K562 (cell line): ENCODE data around the gene PURA. TPM values are rescaled to one million over a fixed set of nuclear protein-coding genes. Genes with fewer than 3 reads are reported as not detected.

Experiments
- BHLHE40 ChIP-seq: IDR thresholded peaks from 2 replicates; pipeline ENCODE4 v1.6.1; 2011; ENCODE audit warnings: low read length, improper control_type of control experiment
- DMBX1 ChIP-seq: fragments of 250-450 bp; sonication (Bioruptor Pico); IDR thresholded peaks from 2 replicates; pipeline ENCODE4 v1.8.0; 2022; ENCODE audit warnings: inconsistent platforms, mild to moderate bottlenecking, moderate library complexity, borderline replicate concordance
- ELF2 ChIP-seq: fragments of 250-450 bp; sonication (Bioruptor Pico); IDR thresholded peaks from 2 replicates; pipeline ENCODE4 v1.5.0; 2021; ENCODE audit warnings: mild to moderate bottlenecking
- ELF4 ChIP-seq: fragments of 450-650 bp; formaldehyde crosslinking; IDR thresholded peaks from 2 replicates; pipeline ENCODE4 v1.4.0; 2022; ENCODE audit warnings: missing genetic modification characterization
- GABPA ChIP-seq: fragments of 200-800 bp; sonication (Bioruptor generic); conservative IDR thresholded peaks from 2 replicates; pipeline ENCODE4 v1.6.1; 2016; ENCODE audit warnings: low read depth, missing genetic modification characterization, missing compliant biosample characterization
- LCOR ChIP-seq: sonication (generic); formaldehyde crosslinking; IDR thresholded peaks from 2 replicates; pipeline ENCODE4 v1.8.0; 2022; ENCODE audit warnings: mild to moderate bottlenecking, missing genetic modification reagents
- PURB ChIP-seq: sonication (generic); formaldehyde crosslinking; IDR thresholded peaks from 2 replicates; pipeline ENCODE4 v1.9.0; 2021; ENCODE audit warnings: low read depth, mild to moderate bottlenecking, missing genetic modification reagents
- SIN3A ChIP-seq, 2 experiments: fragments of 150-350 bp in 1 of 2; IDR thresholded peaks; 2 replicates each; pipeline ENCODE4 v1.6.1; 2011 to 2016; ENCODE audit warnings: borderline replicate concordance in 2 of 2, low read depth in 2 of 2, low read length in 2 of 2, mild to moderate bottlenecking in 2 of 2, moderate library complexity in 2 of 2; ENCODE audit not compliant: control insufficient read depth in 1 of 2
- XRCC3 ChIP-seq: fragments of 450-650 bp; IDR thresholded peaks from 2 replicates; pipeline ENCODE4 v1.6.1; 2017; ENCODE audit warnings: mild to moderate bottlenecking, moderate library complexity
- ZBTB1 ChIP-seq: sonication (generic); formaldehyde crosslinking; IDR thresholded peaks from 2 replicates; pipeline ENCODE4 v1.8.1; 2023; ENCODE audit warnings: missing genetic modification reagents, low read depth, mild to moderate bottlenecking, borderline replicate concordance
- ZFX ChIP-seq: sonication (generic); formaldehyde crosslinking; IDR thresholded peaks from 2 replicates; pipeline ENCODE4 v1.8.0; 2022; ENCODE audit warnings: mild to moderate bottlenecking, missing genetic modification reagents, moderate library complexity
- ZSCAN29 ChIP-seq: fragments of 450-650 bp; IDR thresholded peaks from 2 replicates; pipeline ENCODE4 v1.6.1; 2017
- polyA plus RNA-seq, 8 experiments: library from polyadenylated mRNA; depleted of rRNA in 4 of 8; stranded (reverse) in 5 of 8; unstranded in 3 of 8; fragments of >200 nt; fragmentation: Nextera tagmentation in 2 of 8; fragmentation: Illumina TruSeq in 1 of 8; extraction: Ambion mirVana in 2 of 8; extraction: Trizol in 1 of 8; gene quantifications; 2 replicates each; pipeline versions ENCODE4 v1.2.1 to v1.2.3, GENCODE V29; 2011 to 2014; ENCODE audit warnings: inconsistent platforms in 1 of 8, missing spikeins in 1 of 8
- total RNA-seq, 7 experiments: library from RNA; depleted of rRNA in 6 of 7; stranded (reverse); fragments of >200 nt in 6 of 7; fragmentation: Illumina TruSeq in 2 of 7; extraction: Trizol in 2 of 7; gene quantifications; 2 replicates each; pipeline versions ENCODE4 v1.2.1 to v1.2.3, GENCODE V29; 2011 to 2021; ENCODE audit warnings: low replicate concordance in 1 of 7
- TF ChIP-seq, protein P1 (sequence below): fragments of 250-450 bp; sonication (Bioruptor Pico); IDR thresholded peaks from 2 replicates; pipeline ENCODE4 v1.4.0; 2020; ENCODE audit warnings: borderline replicate concordance
- TF ChIP-seq, protein P2 (sequence below): sonication (generic); formaldehyde crosslinking; IDR thresholded peaks from 2 replicates; pipeline ENCODE4 v1.8.0; 2022; ENCODE audit warnings: mild to moderate bottlenecking, missing genetic modification reagents
- TF ChIP-seq, protein P3 (sequence below): fragments of 250-450 bp; sonication (Bioruptor Pico); IDR thresholded peaks from 2 replicates; pipeline ENCODE4 v1.4.0; 2020

Gene PURA
- total and polyA plus RNA-seq, 9 of the 15 experiments (the other 6 are each of a cell fraction or from before 2014, with no cell fraction given): 3.2 to 11.1 (median 5.4) TPM

DNA sequence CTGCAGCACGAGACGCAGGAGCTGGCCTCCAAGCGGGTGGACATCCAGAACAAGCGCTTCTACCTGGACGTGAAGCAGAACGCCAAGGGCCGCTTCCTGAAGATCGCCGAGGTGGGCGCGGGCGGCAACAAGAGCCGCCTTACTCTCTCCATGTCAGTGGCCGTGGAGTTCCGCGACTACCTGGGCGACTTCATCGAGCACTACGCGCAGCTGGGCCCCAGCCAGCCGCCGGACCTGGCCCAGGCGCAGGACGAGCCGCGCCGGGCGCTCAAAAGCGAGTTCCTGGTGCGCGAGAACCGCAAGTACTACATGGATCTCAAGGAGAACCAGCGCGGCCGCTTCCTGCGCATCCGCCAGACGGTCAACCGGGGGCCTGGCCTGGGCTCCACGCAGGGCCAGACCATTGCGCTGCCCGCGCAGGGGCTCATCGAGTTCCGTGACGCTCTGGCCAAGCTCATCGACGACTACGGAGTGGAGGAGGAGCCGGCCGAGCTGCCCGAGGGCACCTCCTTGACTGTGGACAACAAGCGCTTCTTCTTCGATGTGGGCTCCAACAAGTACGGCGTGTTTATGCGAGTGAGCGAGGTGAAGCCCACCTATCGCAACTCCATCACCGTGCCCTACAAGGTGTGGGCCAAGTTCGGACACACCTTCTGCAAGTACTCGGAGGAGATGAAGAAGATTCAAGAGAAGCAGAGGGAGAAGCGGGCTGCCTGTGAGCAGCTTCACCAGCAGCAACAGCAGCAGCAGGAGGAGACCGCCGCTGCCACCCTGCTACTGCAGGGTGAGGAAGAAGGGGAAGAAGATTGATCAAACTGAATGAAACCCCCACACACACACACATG is 654 bp downstream of the PURA start (continued):
- 0 out of 2 replicates have a peak, but pooled peaks have one; percentile 4 for TF ChIP-seq BHLHE40
- no peak for TF ChIP-seq GABPA (tag)
- TF ChIP-seq DMBX1 (CRISPR knock-in tag): no peak
- TF ChIP-seq PURB (CRISPR knock-in tag): no peak
- TF ChIP-seq, protein P1, sequence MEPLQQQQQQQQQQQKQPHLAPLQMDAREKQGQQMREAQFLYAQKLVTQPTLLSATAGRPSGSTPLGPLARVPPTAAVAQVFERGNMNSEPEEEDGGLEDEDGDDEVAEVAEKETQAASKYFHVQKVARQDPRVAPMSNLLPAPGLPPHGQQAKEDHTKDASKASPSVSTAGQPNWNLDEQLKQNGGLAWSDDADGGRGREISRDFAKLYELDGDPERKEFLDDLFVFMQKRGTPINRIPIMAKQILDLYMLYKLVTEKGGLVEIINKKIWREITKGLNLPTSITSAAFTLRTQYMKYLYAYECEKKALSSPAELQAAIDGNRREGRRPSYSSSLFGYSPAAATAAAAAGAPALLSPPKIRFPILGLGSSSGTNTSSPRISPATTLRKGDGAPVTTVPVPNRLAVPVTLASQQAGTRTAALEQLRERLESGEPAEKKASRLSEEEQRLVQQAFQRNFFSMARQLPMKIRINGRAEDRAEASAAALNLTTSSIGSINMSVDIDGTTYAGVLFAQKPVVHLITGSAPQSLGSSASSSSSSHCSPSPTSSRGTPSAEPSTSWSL (CRISPR knock-in tag): no peak
- no peak for TF ChIP-seq ELF4 (CRISPR knock-in tag)
- 0 out of 2 replicates have a peak, but pooled peaks have one; percentile 13 for TF ChIP-seq ZBTB1 (CRISPR knock-in tag)
- TF ChIP-seq ZFX (CRISPR knock-in tag): peak; percentile 79
- TF ChIP-seq, protein P2, sequence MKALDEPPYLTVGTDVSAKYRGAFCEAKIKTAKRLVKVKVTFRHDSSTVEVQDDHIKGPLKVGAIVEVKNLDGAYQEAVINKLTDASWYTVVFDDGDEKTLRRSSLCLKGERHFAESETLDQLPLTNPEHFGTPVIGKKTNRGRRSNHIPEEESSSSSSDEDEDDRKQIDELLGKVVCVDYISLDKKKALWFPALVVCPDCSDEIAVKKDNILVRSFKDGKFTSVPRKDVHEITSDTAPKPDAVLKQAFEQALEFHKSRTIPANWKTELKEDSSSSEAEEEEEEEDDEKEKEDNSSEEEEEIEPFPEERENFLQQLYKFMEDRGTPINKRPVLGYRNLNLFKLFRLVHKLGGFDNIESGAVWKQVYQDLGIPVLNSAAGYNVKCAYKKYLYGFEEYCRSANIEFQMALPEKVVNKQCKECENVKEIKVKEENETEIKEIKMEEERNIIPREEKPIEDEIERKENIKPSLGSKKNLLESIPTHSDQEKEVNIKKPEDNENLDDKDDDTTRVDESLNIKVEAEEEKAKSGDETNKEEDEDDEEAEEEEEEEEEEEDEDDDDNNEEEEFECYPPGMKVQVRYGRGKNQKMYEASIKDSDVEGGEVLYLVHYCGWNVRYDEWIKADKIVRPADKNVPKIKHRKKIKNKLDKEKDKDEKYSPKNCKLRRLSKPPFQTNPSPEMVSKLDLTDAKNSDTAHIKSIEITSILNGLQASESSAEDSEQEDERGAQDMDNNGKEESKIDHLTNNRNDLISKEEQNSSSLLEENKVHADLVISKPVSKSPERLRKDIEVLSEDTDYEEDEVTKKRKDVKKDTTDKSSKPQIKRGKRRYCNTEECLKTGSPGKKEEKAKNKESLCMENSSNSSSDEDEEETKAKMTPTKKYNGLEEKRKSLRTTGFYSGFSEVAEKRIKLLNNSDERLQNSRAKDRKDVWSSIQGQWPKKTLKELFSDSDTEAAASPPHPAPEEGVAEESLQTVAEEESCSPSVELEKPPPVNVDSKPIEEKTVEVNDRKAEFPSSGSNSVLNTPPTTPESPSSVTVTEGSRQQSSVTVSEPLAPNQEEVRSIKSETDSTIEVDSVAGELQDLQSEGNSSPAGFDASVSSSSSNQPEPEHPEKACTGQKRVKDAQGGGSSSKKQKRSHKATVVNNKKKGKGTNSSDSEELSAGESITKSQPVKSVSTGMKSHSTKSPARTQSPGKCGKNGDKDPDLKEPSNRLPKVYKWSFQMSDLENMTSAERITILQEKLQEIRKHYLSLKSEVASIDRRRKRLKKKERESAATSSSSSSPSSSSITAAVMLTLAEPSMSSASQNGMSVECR (CRISPR knock-in tag): no peak; the same call in 1 of the 2 replicates
- TF ChIP-seq, protein P3, sequence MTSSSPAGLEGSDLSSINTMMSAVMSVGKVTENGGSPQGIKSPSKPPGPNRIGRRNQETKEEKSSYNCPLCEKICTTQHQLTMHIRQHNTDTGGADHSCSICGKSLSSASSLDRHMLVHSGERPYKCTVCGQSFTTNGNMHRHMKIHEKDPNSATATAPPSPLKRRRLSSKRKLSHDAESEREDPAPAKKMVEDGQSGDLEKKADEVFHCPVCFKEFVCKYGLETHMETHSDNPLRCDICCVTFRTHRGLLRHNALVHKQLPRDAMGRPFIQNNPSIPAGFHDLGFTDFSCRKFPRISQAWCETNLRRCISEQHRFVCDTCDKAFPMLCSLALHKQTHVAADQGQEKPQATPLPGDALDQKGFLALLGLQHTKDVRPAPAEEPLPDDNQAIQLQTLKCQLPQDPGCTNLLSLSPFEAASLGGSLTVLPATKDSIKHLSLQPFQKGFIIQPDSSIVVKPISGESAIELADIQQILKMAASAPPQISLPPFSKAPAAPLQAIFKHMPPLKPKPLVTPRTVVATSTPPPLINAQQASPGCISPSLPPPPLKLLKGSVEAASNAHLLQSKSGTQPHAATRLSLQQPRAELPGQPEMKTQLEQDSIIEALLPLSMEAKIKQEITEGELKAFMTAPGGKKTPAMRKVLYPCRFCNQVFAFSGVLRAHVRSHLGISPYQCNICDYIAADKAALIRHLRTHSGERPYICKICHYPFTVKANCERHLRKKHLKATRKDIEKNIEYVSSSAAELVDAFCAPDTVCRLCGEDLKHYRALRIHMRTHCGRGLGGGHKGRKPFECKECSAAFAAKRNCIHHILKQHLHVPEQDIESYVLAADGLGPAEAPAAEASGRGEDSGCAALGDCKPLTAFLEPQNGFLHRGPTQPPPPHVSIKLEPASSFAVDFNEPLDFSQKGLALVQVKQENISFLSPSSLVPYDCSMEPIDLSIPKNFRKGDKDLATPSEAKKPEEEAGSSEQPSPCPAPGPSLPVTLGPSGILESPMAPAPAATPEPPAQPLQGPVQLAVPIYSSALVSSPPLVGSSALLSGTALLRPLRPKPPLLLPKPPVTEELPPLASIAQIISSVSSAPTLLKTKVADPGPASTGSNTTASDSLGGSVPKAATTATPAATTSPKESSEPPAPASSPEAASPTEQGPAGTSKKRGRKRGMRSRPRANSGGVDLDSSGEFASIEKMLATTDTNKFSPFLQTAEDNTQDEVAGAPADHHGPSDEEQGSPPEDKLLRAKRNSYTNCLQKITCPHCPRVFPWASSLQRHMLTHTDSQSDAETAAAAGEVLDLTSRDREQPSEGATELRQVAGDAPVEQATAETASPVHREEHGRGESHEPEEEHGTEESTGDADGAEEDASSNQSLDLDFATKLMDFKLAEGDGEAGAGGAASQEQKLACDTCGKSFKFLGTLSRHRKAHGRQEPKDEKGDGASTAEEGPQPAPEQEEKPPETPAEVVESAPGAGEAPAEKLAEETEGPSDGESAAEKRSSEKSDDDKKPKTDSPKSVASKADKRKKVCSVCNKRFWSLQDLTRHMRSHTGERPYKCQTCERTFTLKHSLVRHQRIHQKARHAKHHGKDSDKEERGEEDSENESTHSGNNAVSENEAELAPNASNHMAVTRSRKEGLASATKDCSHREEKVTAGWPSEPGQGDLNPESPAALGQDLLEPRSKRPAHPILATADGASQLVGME (CRISPR knock-in tag): 0 out of 2 replicates have a peak, but pooled peaks have one; percentile 60
- TF ChIP-seq SIN3A (IDR thresholded peaks at IDR 0.05; ENCODE audit: borderline replicate concordance in 2 of 2, control insufficient read depth in 1 of 2, low read depth in 2 of 2, low read length in 2 of 2): no peak; a peak in 1 of 4 replicates
- no peak for TF ChIP-seq ELF2
- peak; percentile 36; the same call in 1 of the 2 replicates for TF ChIP-seq LCOR (CRISPR knock-in tag)
- TF ChIP-seq XRCC3: no peak
- 0 out of 2 replicates have a peak, but pooled peaks have one; percentile 28 for TF ChIP-seq ZSCAN29
